Stimulated activated CD8-positive, alpha-beta memory T cell treated with anti-CD3 and anti-CD28 coated beads, Interleukin-12 subunit alpha, Interleukin-12 subunit beta, amount 100 ng/mL, for 1 hour (primary cell): ENCODE results near the gene SMURF2.
A peak's percentile ranks its signal among the peaks of the same experiment; 100 is the strongest.
"Not testable (repeated sequence)": the region's sequence is repeated elsewhere in the genome, so short reads cannot be mapped to it uniquely, and the experiment has no call there.

Source experiments
- DNase-seq: peaks from one replicate; pipeline ENCODE4 v3.0.0-alpha.2; 2020; ENCODE audit warnings: low read depth

The SMURF2 gene

DNA sequence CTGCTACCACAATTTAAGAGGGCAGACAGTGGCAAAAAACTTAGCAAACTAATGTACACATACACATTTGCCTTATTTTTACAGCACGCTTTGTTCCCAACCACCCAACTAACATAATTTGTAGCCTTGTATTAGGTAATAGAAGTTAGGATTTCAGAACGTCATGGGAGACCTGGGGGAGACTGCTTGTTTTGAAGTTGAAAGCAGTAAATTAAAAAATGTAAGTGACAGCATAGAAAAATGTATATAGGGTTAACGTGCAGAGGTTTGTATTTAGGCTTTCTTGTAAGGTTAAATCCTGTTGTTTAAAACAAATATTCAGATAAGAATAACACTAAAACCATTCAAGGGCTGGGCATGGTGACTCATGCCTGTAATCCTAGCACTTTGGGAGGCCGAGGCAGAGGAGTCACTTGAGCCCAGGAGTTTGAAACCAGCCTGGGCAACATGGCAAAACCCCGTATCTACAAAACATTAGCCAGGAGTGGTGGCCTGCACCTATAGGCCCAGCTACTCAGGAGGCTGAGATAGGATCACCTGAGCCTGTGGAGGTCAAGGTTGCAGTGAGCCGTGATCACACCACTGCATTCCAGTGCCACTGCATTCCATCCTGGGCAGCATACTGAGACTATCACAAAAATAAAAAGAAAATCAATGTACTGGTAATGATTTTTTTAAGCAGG is 2.3 kb upstream of the SMURF2 start:
- not testable (repeated sequence) for DNase-seq

- not testable (repeated sequence) for DNase-seq
These were observed 1.7 kb upstream of the SMURF2 start for GRCh38 chr17:64663836-64664235.

DNA sequence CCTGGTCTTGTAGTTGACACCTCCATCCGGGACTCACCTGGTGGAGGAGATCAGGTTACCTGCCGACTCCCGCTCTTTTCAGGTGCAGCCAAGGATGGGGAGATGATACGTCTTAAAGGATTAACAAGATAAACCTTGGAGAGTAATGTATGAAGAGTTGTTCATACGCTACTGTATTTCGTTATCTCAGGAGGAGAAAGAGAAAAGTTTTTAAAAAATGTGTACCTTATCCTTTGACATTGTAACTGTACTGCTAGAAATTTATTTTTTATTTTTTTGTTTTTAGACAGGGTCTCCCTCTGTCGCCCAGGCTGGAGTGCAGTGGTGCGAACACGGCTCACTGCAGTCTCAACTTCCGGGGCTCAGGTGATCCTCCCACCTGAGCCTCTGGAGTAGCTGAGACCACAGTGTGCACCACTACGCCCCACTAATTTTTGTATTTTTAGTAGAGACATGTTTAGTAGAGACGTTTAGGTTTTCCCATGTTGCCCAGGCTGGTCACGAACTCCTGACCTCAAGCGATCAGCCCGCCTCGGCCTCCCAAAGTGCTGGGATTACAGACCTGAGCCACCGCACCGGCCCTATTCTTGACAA is 764 bp upstream of the SMURF2 start:
- no peak for DNase-seq

DNA sequence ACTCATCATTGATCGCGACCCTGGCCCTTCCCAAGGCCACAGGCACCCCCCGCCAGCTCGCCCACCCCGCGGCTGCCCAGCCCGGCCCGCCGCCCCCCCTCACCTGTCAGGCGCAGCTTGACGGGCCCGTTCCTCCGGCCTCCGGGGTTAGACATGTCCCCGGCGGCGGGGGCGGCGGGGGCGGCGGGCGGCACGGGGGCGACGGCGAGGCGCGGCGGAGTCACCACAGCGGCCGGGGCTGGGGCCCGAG is 456 bp downstream of the SMURF2 start:
- DNase-seq, result no peak

GRCh38 chr17:64660978-64661725 is 955 bp downstream of the SMURF2 start:
- DNase-seq, result peak; percentile 20

GRCh38 chr17:64660195-64660977 is 1.7 kb downstream of the SMURF2 start:
- DNase-seq, result not testable (repeated sequence)

DNA sequence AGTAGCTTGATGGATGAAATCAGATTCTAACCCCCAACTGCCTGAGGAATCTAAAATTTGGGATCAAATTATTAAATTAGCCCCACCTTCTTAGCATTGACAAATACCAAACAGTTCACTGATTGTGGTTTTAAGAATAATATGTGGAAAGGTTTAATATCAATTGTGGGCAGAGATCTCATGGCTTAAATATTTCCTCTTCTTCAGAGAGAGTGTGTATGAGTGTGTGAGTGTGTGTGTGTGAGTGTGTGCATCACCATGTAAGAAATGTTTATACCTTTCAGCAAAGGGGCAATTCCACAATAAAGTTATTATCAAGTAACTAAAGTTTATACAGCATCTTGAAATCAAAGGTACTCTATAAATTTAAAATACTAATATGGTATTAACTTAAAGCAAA is 3.2 kb downstream of the SMURF2 start:
- DNase-seq, result no peak

GRCh38 chr17:64657610-64658125 is 4.4 kb downstream of the SMURF2 start:
- no peak for DNase-seq

DNA sequence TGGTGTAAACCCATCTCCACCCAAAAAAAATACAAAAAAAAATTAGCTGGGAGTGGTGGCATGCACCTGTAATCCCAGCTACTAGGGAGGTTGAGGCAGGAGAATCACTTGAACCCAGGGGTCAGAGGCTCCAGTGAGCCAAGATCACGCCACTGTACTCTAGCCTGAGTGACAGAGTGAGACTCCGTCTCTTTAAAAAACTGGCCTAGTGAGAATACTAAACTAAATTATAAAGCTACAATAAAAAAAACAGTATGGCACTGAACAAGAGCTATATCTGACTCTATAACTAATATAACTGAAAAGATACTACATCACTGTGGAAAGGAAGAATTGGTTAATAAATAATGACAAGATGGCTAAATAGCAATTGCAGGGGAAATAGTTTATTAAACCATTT is 6.4 kb downstream of the SMURF2 start:
- DNase-seq, result no peak

DNA sequence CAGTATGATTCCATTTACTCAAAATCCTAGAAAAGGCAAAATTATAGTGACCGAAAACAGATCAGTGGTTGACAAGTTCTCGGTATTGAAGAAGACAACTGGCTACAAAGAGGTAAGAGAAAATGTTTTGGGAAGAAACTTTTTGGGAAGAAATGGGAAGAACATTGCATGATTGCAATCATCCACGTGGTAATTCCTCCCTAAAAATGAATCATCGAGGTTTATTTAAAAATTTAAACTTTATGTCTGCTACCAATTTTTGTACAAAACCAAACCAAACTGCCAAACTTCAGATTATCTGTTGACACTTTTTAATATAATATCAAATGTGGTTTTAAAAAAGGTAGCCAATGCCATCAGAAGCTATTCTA is 8.1 kb downstream of the SMURF2 start:
- no peak for DNase-seq

DNA sequence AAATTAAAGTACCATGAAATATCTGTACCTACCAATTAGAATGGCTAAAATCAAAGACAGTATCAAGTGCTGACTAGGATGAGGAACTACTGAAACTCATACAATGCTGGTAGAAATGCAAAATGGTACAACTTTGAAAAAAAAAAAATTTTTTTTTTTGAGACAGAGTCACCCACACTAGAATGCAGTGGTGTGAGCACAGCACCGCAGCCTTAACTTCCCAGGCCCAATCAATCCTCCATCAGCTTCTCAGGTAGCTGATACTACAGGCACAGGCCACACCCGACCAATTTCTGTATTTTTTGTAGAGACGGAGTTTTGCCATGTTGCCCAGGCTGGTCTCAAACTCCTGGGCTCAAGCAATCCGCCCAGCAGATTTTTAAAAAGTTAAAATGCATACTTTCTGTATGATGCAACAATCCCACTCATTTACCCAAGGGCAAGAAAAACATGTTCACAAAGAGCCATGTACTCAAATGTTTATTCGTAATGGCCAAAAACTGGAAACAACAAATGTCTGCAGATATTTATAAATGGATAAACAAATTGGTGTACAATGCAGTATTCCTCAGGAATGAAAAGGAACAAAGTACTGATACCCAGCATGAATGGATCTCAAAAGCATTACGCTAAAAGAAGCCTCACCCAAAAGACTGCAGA is 8.7 kb downstream of the SMURF2 start:
- no peak for DNase-seq

- DNase-seq, result no peak
These were observed 10.2 kb downstream of the SMURF2 start for GRCh38 chr17:64651889-64652288.

DNA sequence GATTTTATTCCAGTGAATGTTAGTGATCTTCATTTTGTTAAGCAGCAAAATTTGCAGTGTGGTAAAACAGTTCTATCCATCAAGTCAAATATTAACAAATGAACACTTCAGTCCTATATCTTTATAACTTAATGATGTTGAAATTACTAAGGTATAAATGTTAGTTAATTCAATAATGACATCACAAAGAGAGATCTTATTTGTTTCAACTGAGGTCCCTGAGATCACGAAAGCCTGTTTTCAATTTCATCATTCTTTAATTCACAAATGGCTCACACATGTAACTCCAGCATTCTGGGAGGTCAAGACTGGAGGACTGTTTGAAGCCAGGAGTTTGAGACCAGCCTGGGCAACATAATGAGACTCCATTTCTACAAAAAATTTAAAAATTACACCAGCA is 13.9 kb downstream of the SMURF2 start:
- DNase-seq, result no peak

DNA sequence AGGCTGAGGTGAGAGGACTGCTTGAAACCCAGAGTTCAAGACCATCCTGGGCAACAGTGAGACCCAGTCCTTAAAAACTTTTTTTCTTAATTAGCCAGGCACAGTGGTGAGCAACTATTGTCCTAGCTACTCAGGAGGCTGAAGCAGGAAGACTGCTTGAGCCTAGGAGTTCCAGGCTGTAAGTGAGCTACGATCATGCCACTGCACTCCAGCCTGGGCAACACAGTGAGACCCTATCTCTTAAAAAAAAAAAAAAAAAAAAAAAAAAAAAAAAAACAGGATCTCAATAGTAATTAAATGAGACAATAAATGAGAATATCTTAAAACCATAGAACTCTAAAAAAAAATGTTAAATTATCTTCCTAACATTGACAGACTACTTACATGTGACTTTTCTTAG is 14.3 kb downstream of the SMURF2 start:
- DNase-seq, result no peak

GRCh38 chr17:64639516-64639915 is 22.6 kb downstream of the SMURF2 start:
- no peak for DNase-seq

DNA sequence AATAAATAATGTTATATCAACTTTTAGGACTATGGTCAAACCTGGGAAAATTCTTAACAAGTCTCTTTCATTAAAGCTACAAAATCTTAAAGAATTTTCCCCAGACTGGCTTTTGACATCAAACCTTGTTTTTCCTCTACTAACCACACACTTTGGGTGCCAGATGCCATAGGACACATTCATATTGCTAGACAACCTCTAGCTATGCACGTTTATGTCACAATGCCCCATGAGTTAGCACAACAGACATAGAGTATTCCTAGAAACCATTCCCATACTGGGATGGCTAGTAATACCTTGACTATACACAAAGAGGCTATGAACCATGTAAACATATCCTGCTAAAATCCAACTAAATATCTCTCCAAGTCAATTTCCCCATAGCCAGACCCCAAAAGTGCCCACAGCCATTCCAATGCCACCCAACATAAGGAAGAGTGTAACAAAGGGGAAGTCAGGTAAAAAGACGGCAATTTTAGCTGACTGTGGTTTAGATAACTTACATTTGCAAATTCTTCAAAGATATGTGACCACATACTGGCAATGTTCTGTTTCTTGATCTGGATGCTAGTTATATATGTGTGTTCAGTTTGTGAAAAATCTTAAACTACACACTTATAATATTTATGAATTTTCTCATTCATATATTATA is 23.4 kb downstream of the SMURF2 start:
- no peak for DNase-seq

- DNase-seq, result no peak
These were observed 26.3 kb downstream of the SMURF2 start for GRCh38 chr17:64635647-64636305.

GRCh38 chr17:64634218-64634617 is 27.9 kb downstream of the SMURF2 start:
- no peak for DNase-seq

DNA sequence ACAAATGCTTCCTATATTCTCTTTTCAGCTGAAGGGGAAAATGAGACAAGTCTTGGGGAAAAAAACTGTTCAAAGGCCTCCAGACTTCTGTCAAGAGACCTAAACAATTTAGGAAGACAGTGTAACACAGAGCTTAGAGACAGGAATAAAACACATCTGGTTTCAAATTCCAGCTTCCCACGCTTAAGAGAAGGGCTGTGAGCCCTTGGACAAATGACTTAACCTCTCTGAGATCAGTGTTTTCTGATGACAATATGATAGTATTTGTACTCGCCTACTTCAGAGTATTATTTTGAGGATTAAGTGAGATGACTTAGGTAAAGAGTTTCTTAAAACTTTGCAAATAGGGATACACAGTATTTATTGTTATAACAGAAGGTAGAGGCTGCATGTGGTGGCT is 29.5 kb downstream of the SMURF2 start:
- no peak for DNase-seq

DNA sequence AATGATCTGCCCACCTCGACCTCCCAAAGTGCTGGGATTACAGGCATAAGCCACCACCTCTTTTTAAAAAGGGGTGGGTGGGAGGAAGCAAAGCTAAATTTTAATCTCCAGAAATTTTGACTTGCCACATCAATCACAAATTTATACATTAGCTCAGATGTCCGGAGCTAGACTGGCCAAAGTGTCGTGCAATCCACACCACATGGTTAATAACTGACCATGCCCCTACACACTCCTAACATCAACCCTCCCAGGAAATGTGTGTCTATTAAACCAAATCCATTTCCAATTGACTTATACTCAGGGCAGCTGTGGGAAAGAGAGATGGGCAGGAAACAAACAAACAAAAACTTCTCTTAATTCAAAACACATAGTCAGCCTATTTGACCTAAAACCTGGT is 29.9 kb downstream of the SMURF2 start:
- DNase-seq, result no peak
